Measurements from ENCODE around the gene MRPS25. TPM values are rescaled to one million over a fixed set of nuclear protein-coding genes. Genes with fewer than 3 reads are reported as not detected.

Gene MRPS25
- polyA plus RNA-seq, 1 experiment, result 22.8 TPM

GRCh38 chr3:15051531-15051930, 13.6 kb downstream of the MRPS25 start:
- CTCF ChIA-PET, result interaction anchor here (0.6 to 2.3 kb wide), 8 partner anchors 12 to 125 kb away, joined by 3 to 11 read pairs (median 4); no protein-coding TSS in a partner anchor
- DNase-seq (ENCODE audit: low read depth, low spot score), result no peak
- POLR2A ChIA-PET, result interaction anchor here (1.0 kb wide), 1 partner anchor 14 kb away, joined by 3 read pairs; the partner anchor contains the start of gene MRPS25
- H3K9me3 ChIP-seq (ENCODE audit: control insufficient read depth, insufficient read depth, low read length), result no peaks in the 10 kb centered on the region
- H3K4me3 ChIP-seq (ENCODE audit: low read depth, low read length), result no peak overlapping the region
- peak overlapping the region; percentile 11 for H3K27ac ChIP-seq (ENCODE audit: low read depth, low read length)
- H3K27me3 ChIP-seq (ENCODE audit: control insufficient read depth, insufficient read depth, low read length), result no peaks in the 10 kb centered on the region
- TF ChIP-seq CTCF (IDR thresholded peaks at IDR 0.05; ENCODE audit: low read depth, low read length), result peak; percentile 66

- DNase-seq (ENCODE audit: low read depth, low spot score), result no peak
- ChIA-PET CTCF (interaction anchor here (0.8 to 2.3 kb wide), 3 partner anchors 12 to 124 kb away, joined by 3 to 11 read pairs (median 6); no protein-coding TSS in a partner anchor), POLR2A (no interaction called here)
- Histone ChIP-seq H3K27me3 (ENCODE audit: control insufficient read depth, insufficient read depth, low read length) (no peaks in the 10 kb centered on the region), H3K27ac (ENCODE audit: low read depth, low read length) (no peak overlapping the region), H3K4me3 (ENCODE audit: low read depth, low read length) (no peak overlapping the region), H3K9me3 (ENCODE audit: control insufficient read depth, insufficient read depth, low read length) (no peaks in the 10 kb centered on the region)
- TF ChIP-seq CTCF (IDR thresholded peaks at IDR 0.05; ENCODE audit: low read depth, low read length), result no peak
These were observed 14.6 kb downstream of the MRPS25 start for GRCh38 chr3:15050405-15051092.

- no peak overlapping the region for H3K4me3 ChIP-seq (ENCODE audit: low read depth, low read length)
- no peaks in the 10 kb centered on the region for H3K9me3 ChIP-seq (ENCODE audit: control insufficient read depth, insufficient read depth, low read length)
- H3K27ac ChIP-seq (ENCODE audit: low read depth, low read length), result no peak overlapping the region
- ChIA-PET CTCF (no interaction called here), POLR2A (interaction anchor here (1.1 kb wide), 1 partner anchor 16 kb away, joined by 4 read pairs; the partner anchor contains the start of gene MRPS25)
- TF ChIP-seq CTCF (IDR thresholded peaks at IDR 0.05; ENCODE audit: low read depth, low read length), result no peak
- DNase-seq (ENCODE audit: low read depth, low spot score), result no peak
- H3K27me3 ChIP-seq (ENCODE audit: control insufficient read depth, insufficient read depth, low read length), result no peaks in the 10 kb centered on the region
These were observed 15.5 kb downstream of the MRPS25 start for GRCh38 chr3:15049584-15049983.

DNA sequence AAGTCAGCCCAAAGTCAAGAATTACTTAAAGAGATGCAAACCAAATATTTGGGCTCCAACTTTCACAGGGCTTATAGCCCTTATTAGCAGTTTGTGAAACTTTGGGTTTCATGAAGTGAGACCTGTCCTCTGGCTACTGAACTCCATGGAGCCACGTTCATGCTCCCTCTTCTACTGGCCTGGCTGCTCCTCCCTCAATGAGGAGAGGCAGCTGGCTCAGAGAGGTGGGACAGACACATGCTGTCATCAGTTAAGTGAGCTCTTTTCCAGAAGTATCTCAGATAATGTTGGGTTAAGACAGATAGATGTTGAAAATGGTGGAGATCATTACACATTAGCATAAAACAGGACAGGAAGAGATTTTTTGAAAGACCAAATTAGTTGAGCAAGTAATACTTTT, 19.4 kb downstream of the MRPS25 start:
- TF ChIP-seq CTCF (IDR thresholded peaks at IDR 0.05; ENCODE audit: low read depth, low read length), result no peak
- no peak overlapping the region for H3K27ac ChIP-seq (ENCODE audit: low read depth, low read length)
- H3K4me3 ChIP-seq (ENCODE audit: low read depth, low read length), result no peak overlapping the region
- H3K27me3 ChIP-seq (ENCODE audit: control insufficient read depth, insufficient read depth, low read length), result no peaks in the 10 kb centered on the region
- ChIA-PET POLR2A (no interaction called here), CTCF (no interaction called here)
- no peak for DNase-seq (ENCODE audit: low read depth, low spot score)
- H3K9me3 ChIP-seq (ENCODE audit: control insufficient read depth, insufficient read depth, low read length), result no peaks in the 10 kb centered on the region

DNA sequence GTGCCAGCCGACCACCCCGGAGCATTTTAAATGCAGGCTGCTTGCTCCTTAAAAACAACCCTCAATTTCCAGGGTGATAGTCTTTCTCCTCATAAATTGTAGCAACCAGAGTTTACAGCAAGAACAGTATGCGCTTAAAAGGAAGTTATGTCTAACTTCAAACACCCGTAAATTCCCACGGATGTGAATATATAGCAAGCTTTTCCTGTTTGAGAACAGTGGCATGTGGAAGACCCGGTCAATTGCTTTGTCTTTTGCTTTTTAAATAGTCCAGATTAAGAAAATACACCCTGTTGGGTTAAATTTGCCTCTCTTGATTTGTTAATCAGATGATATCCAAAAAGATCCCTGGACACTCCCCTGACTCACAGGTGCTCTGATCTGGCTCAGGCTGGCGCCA, 20.8 kb downstream of the MRPS25 start:
- Histone ChIP-seq H3K27me3 (ENCODE audit: control insufficient read depth, insufficient read depth, low read length) (no peaks in the 10 kb centered on the region), H3K4me3 (ENCODE audit: low read depth, low read length) (no peak overlapping the region), H3K9me3 (ENCODE audit: control insufficient read depth, insufficient read depth, low read length) (no peaks in the 10 kb centered on the region), H3K27ac (ENCODE audit: low read depth, low read length) (no peak overlapping the region)
- DNase-seq (ENCODE audit: low read depth, low spot score), result no peak
- ChIA-PET POLR2A (no interaction called here), CTCF (no interaction called here)
- TF ChIP-seq CTCF (IDR thresholded peaks at IDR 0.05; ENCODE audit: low read depth, low read length), result no peak
